ENCODE measurements around the gene DOLPP1.

DNA sequence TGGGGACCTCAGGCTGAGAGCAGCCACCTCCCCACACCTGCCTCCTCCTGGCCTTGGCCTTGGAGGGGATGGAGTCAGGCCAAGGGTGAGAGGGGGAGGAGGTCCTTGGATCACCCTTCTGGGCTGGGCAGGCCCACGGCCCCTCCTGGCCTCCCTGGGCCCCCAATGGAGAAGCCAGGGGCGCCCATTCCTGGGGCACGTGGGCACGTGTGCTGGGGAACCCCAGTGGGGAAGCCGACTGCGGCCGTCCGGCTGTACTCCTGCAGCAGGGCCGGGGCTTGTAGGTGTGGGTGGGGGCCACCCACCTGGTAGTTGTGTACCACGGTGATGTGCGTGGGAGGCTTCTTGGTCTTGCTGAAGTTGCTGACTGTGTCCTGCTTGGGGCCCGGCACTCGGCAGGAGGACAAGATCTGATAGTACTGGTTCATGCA lies 21.2 kb downstream of the DOLPP1 start:
- TF ChIP-seq, protein P1, sequence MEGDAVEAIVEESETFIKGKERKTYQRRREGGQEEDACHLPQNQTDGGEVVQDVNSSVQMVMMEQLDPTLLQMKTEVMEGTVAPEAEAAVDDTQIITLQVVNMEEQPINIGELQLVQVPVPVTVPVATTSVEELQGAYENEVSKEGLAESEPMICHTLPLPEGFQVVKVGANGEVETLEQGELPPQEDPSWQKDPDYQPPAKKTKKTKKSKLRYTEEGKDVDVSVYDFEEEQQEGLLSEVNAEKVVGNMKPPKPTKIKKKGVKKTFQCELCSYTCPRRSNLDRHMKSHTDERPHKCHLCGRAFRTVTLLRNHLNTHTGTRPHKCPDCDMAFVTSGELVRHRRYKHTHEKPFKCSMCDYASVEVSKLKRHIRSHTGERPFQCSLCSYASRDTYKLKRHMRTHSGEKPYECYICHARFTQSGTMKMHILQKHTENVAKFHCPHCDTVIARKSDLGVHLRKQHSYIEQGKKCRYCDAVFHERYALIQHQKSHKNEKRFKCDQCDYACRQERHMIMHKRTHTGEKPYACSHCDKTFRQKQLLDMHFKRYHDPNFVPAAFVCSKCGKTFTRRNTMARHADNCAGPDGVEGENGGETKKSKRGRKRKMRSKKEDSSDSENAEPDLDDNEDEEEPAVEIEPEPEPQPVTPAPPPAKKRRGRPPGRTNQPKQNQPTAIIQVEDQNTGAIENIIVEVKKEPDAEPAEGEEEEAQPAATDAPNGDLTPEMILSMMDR (IDR thresholded peaks at IDR 0.05; ENCODE audit: insufficient read depth, low read length, poor library complexity, severe bottlenecking) = no peak
- TF ChIP-seq EZH2phosphoT487 (conservative IDR thresholded peaks at IDR 0.05; ENCODE audit: low read length) = no peak

Data from SU-DHL-6 (cell line).